IMR-90 (cell line): ENCODE measurements around the gene DAND5. TPM values are rescaled to one million over a fixed set of nuclear protein-coding genes. Genes with fewer than 3 reads are reported as not detected.

Experiments used
- ATAC-seq: fragments of 200-7000 bp; cut with Tn5 transposase; 2 replicates; pipeline ENCODE4 v1.9.1; 2020; ENCODE audit warnings: low read depth, mild to moderate bottlenecking, moderate library complexity
- BruUV-seq: library from RNA; stranded (reverse); fragments of 400-500 nt; replicated peaks from 2 replicates; lab custom pipeline; 2021; lab: Mats Ljungman, UMichigan
- CTCF ChIA-PET: fragments of 300-600 bp; formaldehyde crosslinking; extraction: SDS; loops from one replicate; lab custom pipeline; 2021; ENCODE audit warnings: antibody characterized with exemption; lab: Yijun Ruan, JAX
- POLR2A ChIA-PET: fragments of 300-600 bp; sonication (Branson Sonifier 250); formaldehyde crosslinking; loops from one replicate; lab custom pipeline; 2022; ENCODE audit warnings: antibody characterized with exemption; ENCODE audit not compliant: unreplicated experiment; lab: Charles Lee
- DNase-seq: peaks from one replicate; pipeline ENCODE4 v3.0.0; 2013
- H2AFZ ChIP-seq: replicated peaks from 2 replicates; pipeline ENCODE3; 2013; ENCODE audit warnings: low read length, mild to moderate bottlenecking; ENCODE audit not compliant: poor library complexity
- H2AK5ac ChIP-seq: 2 replicates; pipeline ENCODE4 v1.6.1; 2013; ENCODE audit warnings: low read depth, low read length, inconsistent platforms
- H2AK9ac ChIP-seq: replicated peaks from 2 replicates; pipeline ENCODE3; 2013; ENCODE audit warnings: mild to moderate bottlenecking, low read depth, low read length, moderate library complexity; ENCODE audit not compliant: poor library complexity
- H2BK120ac ChIP-seq: 2 replicates; pipeline ENCODE4 v1.6.1; 2013; ENCODE audit warnings: low read depth, low read length, inconsistent platforms
- H2BK15ac ChIP-seq: 3 replicates; pipeline ENCODE4 v1.6.1; 2013; ENCODE audit warnings: low read depth, low read length, inconsistent platforms
- H2BK20ac ChIP-seq: 2 replicates; pipeline ENCODE4 v1.6.1; 2013; ENCODE audit warnings: low read depth, mild to moderate bottlenecking, inconsistent platforms, low read length, moderate library complexity
- H2BK5ac ChIP-seq: 2 replicates; pipeline ENCODE4 v1.6.1; 2013; ENCODE audit warnings: mild to moderate bottlenecking, low read depth, low read length, inconsistent platforms; ENCODE audit not compliant: poor library complexity, severe bottlenecking
- H3K14ac ChIP-seq: replicated peaks from 2 replicates; pipeline ENCODE4 v1.6.1; 2013; ENCODE audit warnings: low read depth, low read length, inconsistent platforms
- H3K18ac ChIP-seq: 2 replicates; pipeline ENCODE4 v1.6.1; 2013; ENCODE audit warnings: low read depth, low read length, control low read depth
- H3K23ac ChIP-seq: 2 replicates; pipeline ENCODE4 v1.6.1; 2013; ENCODE audit warnings: low read depth, low read length, inconsistent platforms
- H3K27ac ChIP-seq: 2 replicates; pipeline ENCODE4 v1.5.1; 2013; ENCODE audit warnings: mild to moderate bottlenecking, control low read depth, low read length; ENCODE audit not compliant: insufficient read depth
- H3K27me3 ChIP-seq: 2 replicates; pipeline ENCODE4 v1.6.1; 2013; ENCODE audit warnings: low read length; ENCODE audit not compliant: control insufficient read depth, insufficient read depth
- H3K36me3 ChIP-seq: 2 replicates; pipeline ENCODE4 v1.6.1; 2013; ENCODE audit warnings: low read length, mixed read lengths; ENCODE audit not compliant: control insufficient read depth, insufficient read depth
- H3K4ac ChIP-seq: 2 replicates; pipeline ENCODE4 v1.6.1; 2013; ENCODE audit warnings: low read depth, low read length, inconsistent platforms
- H3K4me1 ChIP-seq: 2 replicates; pipeline ENCODE4 v1.6.1; 2013; ENCODE audit warnings: low read length, mixed read lengths; ENCODE audit not compliant: control insufficient read depth, insufficient read depth
- H3K4me2 ChIP-seq: 2 replicates; pipeline ENCODE4 v1.6.1; 2013; ENCODE audit warnings: low read depth, mild to moderate bottlenecking, control low read depth, low read length, moderate library complexity
- H3K4me3 ChIP-seq: 2 replicates; pipeline ENCODE4 v1.5.1; 2013; ENCODE audit warnings: low read depth, mild to moderate bottlenecking, control low read depth, low read length, moderate library complexity; ENCODE audit not compliant: insufficient read depth
- H3K56ac ChIP-seq: 2 replicates; pipeline ENCODE4 v1.6.1; 2013; ENCODE audit warnings: low read length, inconsistent platforms; ENCODE audit not compliant: insufficient read depth; ENCODE audit errors: extremely low read depth
- H3K79me1 ChIP-seq, 2 experiments: 2 replicates each; pipeline ENCODE4 v1.6.1; 2013; ENCODE audit warnings: low read length in 2 of 2, inconsistent platforms in 1 of 2, low read depth in 1 of 2
- H3K9ac ChIP-seq: 2 replicates; pipeline ENCODE4 v1.6.1; 2013; ENCODE audit warnings: low read depth, low read length, control low read depth
- H3K9me1 ChIP-seq: 2 replicates; pipeline ENCODE4 v1.6.1; 2013; ENCODE audit warnings: low read length, inconsistent platforms; ENCODE audit not compliant: insufficient read depth
- H3K9me3 ChIP-seq: 2 replicates; pipeline ENCODE4 v1.6.1; 2013; ENCODE audit warnings: low read length; ENCODE audit not compliant: control insufficient read depth, insufficient read depth
- H4K20me1 ChIP-seq: 2 replicates; pipeline ENCODE4 v1.6.1; 2013; ENCODE audit warnings: low read length, inconsistent platforms; ENCODE audit not compliant: insufficient read depth
- H4K5ac ChIP-seq: 2 replicates; pipeline ENCODE4 v1.6.1; 2013; ENCODE audit warnings: mild to moderate bottlenecking, low read depth, low read length, control low read depth
- H4K8ac ChIP-seq, 2 experiments: 2 replicates each; pipeline ENCODE4 v1.6.1; 2013; ENCODE audit warnings: low read depth in 2 of 2, low read length in 2 of 2, control low read depth in 1 of 2, inconsistent platforms in 1 of 2
- H4K91ac ChIP-seq: 2 replicates; pipeline ENCODE4 v1.6.1; 2013; ENCODE audit warnings: low read depth, low read length, inconsistent platforms; ENCODE audit not compliant: insufficient read depth
- CTCF ChIP-seq: conservative IDR thresholded peaks from 2 replicates; pipeline ENCODE4 v1.5.1; 2012; ENCODE audit warnings: mild to moderate bottlenecking, low read depth, low read length, improper control_type of control experiment
- FOS ChIP-seq: fragments of 150-350 bp; IDR thresholded peaks from 2 replicates; pipeline ENCODE4 v1.6.1; 2016; ENCODE audit warnings: low read depth, low read length
- MAFK ChIP-seq: IDR thresholded peaks from 2 replicates; pipeline ENCODE4 v1.6.1; 2012; ENCODE audit warnings: low read depth, low read length, improper control_type of control experiment
- MAZ ChIP-seq: IDR thresholded peaks from 2 replicates; pipeline ENCODE4 v1.6.1; 2012; ENCODE audit warnings: low read depth, mild to moderate bottlenecking, low read length, improper control_type of control experiment, moderate library complexity, borderline replicate concordance
- MXI1 ChIP-seq: IDR thresholded peaks from 2 replicates; pipeline ENCODE4 v1.6.1; 2012; ENCODE audit warnings: low read depth, mild to moderate bottlenecking, low read length, moderate library complexity, borderline replicate concordance
- NFE2L2 ChIP-seq: fragments of 150-350 bp; IDR thresholded peaks from 2 replicates; pipeline ENCODE4 v1.6.1; 2016; ENCODE audit warnings: low read depth, mild to moderate bottlenecking, low read length
- POLR2A ChIP-seq: IDR thresholded peaks from 2 replicates; pipeline ENCODE4 v1.6.1; 2012; ENCODE audit warnings: mild to moderate bottlenecking, low read depth, low read length
- RAD21 ChIP-seq: IDR thresholded peaks from 2 replicates; pipeline ENCODE4 v1.6.1; 2012; ENCODE audit warnings: low read length, improper control_type of control experiment
- SMC3 ChIP-seq: fragments of 150-350 bp; IDR thresholded peaks from 2 replicates; pipeline ENCODE4 v1.6.1; 2016; ENCODE audit warnings: low read depth, mild to moderate bottlenecking, antibody characterized with exemption, low read length, moderate library complexity
- USF2 ChIP-seq: fragments of 150-350 bp; IDR thresholded peaks from 2 replicates; pipeline ENCODE4 v1.6.1; 2017; ENCODE audit warnings: mild to moderate bottlenecking, antibody characterized with exemption, low read length, low read depth
- WGBS, 2 experiments: methylation state at CpG; one replicate each; pipeline versions ENCODE4 v1.1.5 to v1.1.7; 2013; ENCODE audit warnings: missing lambda C conversion rate in 2 of 2; ENCODE audit not compliant: insufficient read length in 1 of 2; ENCODE audit errors: extremely low coverage in 2 of 2; 5-methylcytosine and 5-hydroxymethylcytosine counted together
- dilution Hi-C: fragments of 300-500 bp; cut with HindIII; formaldehyde crosslinking; loops from one replicate; pipeline ENCODE4 v1.14.3; 2018; ENCODE audit warnings: low sequenced_read_pairs; ENCODE audit not compliant: unreplicated experiment
- in situ Hi-C: fragments of 300-500 bp; cut with MboI; formaldehyde crosslinking; loops from 3 replicates; pipeline ENCODE4 v1.14.3; 2019; ENCODE audit warnings: low sequenced_read_pairs, inconsistent platforms, mixed read lengths
- intact Hi-C: fragments of 100-400 bp; cut with micrococcal nuclease; formaldehyde crosslinking; loops from 2 replicates; pipeline ENCODE4 v1.10.0; 2022
- polyA plus RNA-seq, 3 experiments: library from polyadenylated mRNA; depleted of rRNA; stranded (reverse); fragments of >200 nt; gene quantifications; 2 replicates each; pipeline ENCODE4 v1.2.3, GENCODE V29; 2012; ENCODE audit warnings: low replicate concordance in 1 of 3
- total RNA-seq: library from RNA; depleted of rRNA; stranded (reverse); fragments of >200 nt; gene quantifications from 2 replicates; pipeline ENCODE4 v1.2.3, GENCODE V29; 2012

DAND5 gene
- total and polyA plus RNA-seq, 2 of the 4 experiments (the other 2 are of a cell fraction) = 0.03 TPM; not detected in 1

- no peak for TF ChIP-seq USF2
Observed at GRCh38 chr19:12997967-12998940, 28.9 kb downstream of the DAND5 start (continued).

GRCh38 chr19:13001166-13001501 is 31.8 kb downstream of the DAND5 start:
- Histone ChIP-seq H2BK120ac (no peak overlapping the region), H4K20me1 (peaks cover 64% of the 10 kb centered on the region), H3K4me2 (no peak overlapping the region), H3K9me1 (peaks cover 16% of the 10 kb centered on the region), H3K56ac (no peak overlapping the region), H3K79me1 (peaks cover 27 to 86% of the 10 kb centered on the region in 2 experiments), H3K27me3 (no peaks in the 10 kb centered on the region), H4K91ac (no peak overlapping the region), H3K18ac (no peak overlapping the region), H3K27ac (no peak overlapping the region), H3K23ac (peak overlapping the region; percentile 86), H2BK15ac (0 out of 3 replicates have a peak overlapping the region, but pooled peaks have one; percentile 27), H2BK5ac (no peak overlapping the region), H3K4ac (no peak overlapping the region; the same call in 1 of the 2 replicates), H3K4me3 (no peak overlapping the region), H3K4me1 (peaks cover 18% of the 10 kb centered on the region), H3K9ac (no peak overlapping the region), H3K36me3 (peaks cover 18% of the 10 kb centered on the region), H2AK9ac (peak overlapping the region; percentile 31), H2BK20ac (no peak overlapping the region), H4K8ac (no peak overlapping the region; a peak in 1 of 4 replicates), H2AK5ac (peak overlapping the region; percentile 92; the same call in 1 of the 2 replicates), H3K14ac (no peak overlapping the region; the same call in 1 of the 2 replicates), H3K9me3 (no peaks in the 10 kb centered on the region), H2AFZ (peak overlapping the region; percentile 47), H4K5ac (no peak overlapping the region)
- in situ Hi-C loops (no loop called here), intact Hi-C loops (no loop called here), dilution Hi-C loops (no loop called here)
- TF ChIP-seq POLR2A = no peak
- TF ChIP-seq MAFK = no peak
- TF ChIP-seq SMC3 = no peak
- no peak for TF ChIP-seq FOS
- TF ChIP-seq MXI1 = no peak
- no peak for TF ChIP-seq RAD21
- no peak for TF ChIP-seq NFE2L2
- TF ChIP-seq MAZ = no peak
- TF ChIP-seq CTCF = no peak
- no TSS peak for BruUV-seq
- 90% methylated on average over 5 of the region's 19 CpGs; no CpG with 5 or more reads in 1 of the 2 experiments for WGBS, 2 experiments
- CTCF ChIA-PET = no interaction called here
- ATAC-seq (no peak), DNase-seq (no peak)
- POLR2A ChIA-PET = no interaction called here
